OCI-M2 (cell line): ENCODE results near the gene SULF2.
"Not testable (repeated sequence)": the region's sequence is repeated elsewhere in the genome, so short reads cannot be mapped to it uniquely, and the experiment has no call there.

Experiments
- DNase-seq: peaks from one replicate; lab custom pipeline; 2025; ENCODE audit not compliant: unreplicated experiment; lab: John Stamatoyannopoulos, UW

The SULF2 gene

DNA sequence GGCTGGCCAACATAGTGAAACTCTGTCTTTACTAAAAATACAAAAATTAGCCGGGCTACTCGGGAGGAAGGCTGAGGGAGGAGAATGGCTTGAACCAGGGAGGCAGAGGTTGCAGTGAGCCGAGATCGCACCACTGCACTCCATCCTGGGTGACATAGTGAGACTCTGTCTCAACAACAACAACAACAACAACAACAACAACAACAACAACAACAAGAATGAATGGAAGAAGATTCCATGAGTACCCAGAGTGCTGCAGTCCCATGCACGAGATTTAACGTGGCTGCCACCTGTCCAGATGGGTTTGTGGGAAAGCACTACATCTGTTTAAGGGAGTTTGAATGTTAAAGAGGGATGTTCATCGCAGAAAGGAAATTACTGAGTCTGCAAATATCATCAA, 19.7 kb upstream of the SULF2 start:
- not testable (repeated sequence) for DNase-seq

DNA sequence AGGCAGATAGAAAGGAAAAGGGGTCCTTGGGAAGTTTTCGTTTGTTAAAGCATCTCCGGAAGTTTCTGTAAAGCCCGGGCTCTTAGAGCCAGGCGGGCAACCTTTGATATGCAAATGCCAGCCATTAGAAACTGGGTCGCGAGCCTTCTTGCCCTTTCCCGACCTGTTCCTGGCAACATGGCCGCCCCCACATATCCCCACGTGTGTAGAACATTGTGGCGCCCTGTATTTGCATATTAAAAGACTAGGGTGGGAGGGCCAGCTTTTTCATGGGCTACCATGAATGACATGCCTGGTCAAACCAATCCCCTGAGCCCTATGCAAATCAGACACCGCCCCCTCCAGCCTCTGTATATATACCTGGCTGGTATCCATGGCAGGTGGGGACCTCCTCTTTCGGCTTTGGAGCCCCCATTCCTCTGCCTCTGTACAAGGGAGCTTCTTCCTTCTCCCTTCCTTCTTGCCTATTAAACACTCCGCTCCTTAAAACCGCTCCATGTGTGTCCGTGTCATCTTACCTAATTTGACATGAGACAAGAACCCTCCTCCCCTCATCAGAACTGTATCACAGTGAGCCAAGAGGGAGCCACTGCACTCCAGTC, 19.0 kb upstream of the SULF2 start:
- DNase-seq, result not testable (repeated sequence)

DNA sequence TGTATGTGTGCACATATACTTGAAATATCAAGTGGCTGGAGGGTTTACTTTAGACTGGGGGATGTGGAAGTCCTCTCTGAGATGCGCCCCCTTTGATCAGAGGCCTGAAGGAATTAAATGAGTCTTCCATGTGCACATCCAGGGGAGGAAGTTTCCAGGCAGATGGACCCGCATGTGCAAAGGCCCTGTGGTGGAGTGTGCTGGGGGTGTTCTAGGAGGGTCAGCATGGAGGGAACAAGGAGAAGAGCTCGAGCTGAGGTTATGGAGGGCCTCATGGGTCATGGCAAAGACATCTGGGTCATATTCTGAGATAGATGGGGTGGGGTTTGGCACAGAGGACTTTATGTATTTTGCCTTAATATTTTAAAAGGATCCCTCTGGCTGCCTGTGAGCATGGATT, 17.7 kb upstream of the SULF2 start:
- DNase-seq, result no peak

DNA sequence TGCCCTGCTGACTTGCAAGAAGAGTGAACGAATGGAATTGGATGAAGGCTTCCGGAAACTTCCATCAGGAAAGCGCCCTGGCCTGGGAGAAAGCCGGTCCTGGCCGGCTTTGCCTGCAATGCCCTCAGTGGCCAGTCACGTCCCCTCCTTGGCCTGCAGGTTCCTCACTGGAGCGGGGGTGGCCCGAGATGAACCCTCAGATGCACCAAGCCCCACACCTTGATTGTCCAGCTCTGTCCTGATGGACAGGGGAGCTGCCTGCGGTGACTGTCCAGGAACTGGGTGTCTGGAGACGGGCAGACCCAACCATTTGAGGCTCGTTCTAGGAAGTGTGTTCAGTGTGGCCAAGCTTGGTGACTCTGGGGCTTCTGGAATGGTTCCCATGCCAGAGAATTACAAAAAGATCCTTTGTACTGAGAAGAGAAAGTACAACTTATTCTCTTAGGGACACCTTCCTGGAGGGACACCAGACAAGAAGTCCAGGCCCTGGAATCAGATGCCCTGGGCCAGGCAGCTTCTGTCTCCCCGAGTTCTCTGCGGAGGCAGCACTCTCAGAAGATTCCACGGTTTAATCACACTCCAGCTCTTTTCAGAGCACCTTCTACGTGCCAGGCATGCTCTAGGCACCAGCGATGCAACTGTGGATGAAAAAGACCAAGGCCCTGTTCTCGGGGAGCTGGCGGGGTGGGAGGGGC, 17.1 kb upstream of the SULF2 start:
- no peak for DNase-seq

DNA sequence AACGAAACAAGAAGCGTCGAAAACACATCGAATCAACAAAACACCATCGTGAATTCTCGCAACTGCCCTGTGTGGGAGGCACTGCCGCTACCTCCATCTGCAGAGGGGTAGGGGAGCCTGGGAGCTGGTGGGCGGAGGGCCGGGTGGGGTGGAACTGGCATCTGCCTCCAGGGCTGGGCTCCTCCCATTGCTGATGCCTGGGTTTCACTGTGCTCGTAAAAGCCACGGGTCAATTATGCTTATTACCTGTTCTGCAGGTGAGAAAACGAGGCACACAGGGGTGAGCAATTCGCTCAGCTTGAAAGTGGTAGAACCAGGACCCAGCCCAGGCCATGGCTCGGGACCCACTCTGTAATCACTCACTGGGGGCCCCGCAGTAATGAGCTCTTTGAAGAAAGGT, 16.5 kb upstream of the SULF2 start:
- DNase-seq, result no peak

DNA sequence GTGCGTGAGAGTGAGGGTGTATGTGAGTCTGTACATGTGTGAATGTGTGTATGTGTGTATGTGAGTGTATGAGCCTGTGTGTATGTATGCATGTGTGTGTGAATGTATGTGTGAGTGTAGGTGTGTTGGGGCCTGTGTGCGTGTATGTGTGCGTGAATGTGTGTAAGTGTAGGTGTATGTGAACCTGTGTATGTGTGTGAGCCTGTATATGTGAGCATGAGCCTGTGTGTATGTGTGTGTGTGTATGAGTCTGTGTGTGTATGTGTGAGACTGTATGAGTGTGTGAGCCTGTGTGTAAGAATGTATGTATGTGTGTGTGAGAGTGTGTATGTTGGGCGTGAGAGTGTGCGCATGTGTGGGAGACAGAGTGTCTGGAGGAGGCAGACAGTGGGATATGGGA, 15.8 kb upstream of the SULF2 start:
- no peak for DNase-seq

DNA sequence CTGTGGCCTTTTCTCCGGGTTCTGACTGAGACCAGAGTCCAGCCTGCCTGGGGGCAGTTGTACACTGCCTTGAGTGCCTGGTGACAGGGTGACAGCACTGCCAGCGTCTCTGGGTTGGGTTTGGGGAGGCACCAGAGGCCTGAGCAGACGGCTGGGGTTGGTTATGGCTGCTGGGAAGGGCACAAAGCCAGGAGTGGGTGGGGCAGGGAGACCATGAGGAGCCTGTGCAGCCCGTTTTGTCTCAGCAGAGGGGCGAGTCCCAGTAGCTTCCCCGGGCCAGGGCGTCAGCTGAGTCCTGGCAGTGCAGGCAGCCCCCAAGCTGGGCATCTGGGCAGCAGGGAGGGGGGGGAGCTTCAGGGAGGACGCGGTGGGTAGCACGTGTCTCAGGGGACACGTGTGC, 15.3 kb upstream of the SULF2 start:
- DNase-seq, result no peak

DNA sequence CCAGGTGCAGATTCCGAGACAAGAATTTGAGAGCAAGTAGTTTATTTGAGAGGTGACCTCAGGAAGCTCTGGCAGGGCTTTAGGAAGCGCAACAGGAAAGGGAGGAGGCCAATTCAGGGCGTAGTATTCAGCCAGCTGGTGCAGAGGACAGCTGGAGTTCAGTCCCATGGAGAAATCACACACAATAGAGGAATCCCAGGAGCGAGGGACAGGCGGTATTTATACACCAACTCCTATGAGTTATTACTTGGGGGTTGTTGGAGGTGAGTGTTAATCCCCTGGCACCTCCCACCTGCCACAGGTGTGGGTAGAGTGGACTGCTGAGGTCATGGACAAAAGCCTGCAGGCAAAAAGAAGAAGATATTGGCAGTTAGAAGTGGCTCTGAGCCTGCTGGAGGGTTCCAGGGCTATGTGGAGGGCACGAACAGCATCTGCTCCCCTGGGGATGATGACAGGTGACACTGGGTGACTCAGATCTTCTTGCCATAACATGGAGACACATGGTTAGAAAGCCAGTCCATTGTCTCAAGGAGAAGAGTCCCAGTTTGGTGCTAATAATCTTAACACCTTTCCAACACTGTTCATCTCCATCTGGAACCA, 13.9 kb upstream of the SULF2 start:
- no peak for DNase-seq

DNA sequence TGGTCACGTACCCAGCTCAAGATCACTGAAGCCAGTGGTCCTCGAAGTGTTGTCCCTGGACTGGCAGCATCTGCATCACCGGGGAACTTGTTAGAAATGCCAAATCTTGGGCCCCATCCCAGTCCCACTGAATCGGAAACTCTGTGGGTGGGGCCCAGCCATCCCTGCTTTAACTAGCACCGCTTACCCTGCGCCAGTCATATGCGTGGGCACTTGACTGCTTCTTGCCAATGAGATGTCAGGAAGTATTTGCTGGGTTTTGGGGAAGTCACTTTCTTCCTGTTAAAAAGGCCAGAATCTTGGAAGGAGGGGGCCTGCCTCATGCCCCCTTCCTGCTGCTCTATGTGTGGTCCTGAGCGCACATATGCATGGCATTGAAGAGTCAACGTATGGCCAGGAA, 11.7 kb upstream of the SULF2 start:
- DNase-seq, result no peak

DNA sequence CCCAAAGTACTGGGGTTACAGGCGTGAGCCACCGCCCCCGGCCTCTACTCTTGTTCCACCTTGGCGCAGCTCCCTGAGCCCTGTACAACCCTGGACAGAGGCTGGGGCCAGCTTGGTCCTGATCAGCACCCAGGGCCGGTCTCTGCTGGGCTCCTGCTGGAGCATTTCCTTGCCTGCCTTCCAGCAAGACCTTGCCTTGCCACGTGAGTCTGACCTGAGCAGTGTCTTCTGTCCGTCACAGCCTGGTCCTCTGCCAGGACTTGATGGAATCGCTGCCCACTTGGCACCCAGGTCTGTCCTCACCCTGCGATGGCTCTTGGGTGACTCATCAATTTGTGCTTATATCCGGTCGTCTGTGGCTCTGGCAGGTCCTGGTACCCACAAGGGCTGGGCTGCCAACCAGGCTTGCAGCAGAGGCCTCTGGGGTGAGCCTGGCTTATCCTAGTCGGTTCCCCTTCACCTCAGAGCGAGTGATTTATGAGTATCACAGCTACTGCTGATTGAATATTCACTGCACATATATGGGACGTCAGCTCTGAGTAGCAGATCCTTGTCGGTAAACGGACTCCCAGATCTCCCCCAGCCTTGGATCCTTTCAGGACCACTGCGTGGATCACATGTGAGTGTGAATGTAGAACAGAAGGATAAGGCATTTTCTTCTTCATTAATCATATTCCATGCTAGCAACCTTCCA, 10.1 kb upstream of the SULF2 start:
- no peak for DNase-seq

DNA sequence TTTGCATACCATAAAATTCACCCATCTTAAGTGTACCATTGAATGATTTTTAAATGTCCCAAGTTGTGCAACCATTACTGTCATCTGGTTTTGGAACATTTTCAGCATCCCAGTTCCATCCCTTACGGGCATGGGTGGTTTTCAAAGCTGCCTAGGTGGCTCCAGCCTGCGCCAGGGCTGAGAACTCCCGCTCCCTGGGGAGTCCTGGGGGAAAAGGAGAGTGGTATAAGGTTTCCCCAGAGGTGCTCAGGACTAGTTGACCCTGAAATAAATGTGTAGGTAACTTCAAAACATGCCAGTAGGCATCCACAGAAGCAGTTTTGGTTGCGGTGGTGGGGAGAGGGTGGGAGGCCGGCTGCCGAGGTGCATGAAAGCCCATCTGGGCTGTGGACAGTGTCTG, 9.0 kb upstream of the SULF2 start:
- not testable (repeated sequence) for DNase-seq

DNA sequence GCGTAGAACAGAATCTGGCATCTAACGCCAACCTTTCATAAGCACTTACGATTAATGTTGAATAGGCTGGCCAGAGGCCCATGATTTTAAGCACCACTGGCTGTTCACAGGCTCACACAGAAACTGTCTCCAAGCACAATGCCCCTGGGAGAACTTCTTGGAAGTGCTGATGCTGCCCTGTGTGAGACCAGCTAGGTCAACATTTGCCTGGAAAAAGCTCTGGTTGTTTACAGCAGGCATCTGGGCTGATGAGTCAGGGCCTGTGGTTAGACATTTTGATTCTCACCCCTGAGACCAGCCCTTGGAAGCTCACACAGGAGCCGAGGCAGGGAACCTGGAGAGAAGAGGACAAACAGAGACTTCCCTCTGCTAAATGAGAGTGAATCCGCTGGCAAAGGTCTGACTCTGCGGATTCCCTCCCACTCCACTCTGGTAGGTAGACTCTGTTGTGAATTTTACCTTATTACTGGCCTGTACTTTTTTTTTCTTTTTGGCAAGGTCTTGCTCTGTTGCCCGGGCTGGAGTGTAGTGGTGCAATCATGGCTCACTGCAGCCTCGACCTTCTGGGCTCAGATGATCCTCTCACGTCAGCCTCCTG, 6.8 kb upstream of the SULF2 start:
- DNase-seq, result no peak

DNA sequence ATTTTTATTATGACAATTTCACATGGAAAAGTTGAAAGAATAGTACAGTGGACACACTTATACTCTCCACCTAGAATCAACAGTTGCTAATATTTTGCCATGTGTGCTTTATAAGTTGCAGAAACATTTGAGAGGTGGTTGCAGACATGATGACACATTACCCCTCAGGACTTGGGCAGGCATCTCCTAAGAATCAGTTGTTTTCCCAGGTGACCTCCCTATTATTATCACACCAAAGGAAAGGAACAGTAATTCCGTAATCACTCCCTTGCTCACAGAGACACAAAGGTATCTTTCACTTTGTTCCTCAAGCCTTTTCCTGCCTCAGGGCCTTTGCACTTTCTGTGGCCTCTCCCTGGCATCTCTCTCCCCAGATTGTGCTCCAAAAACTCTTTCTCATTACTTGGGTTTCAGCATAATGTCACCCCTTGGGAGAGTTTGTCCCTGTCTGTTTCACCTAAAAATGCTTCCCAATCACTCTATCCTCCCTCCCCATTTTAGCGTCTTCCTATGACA, 5.9 kb upstream of the SULF2 start:
- no peak for DNase-seq

DNA sequence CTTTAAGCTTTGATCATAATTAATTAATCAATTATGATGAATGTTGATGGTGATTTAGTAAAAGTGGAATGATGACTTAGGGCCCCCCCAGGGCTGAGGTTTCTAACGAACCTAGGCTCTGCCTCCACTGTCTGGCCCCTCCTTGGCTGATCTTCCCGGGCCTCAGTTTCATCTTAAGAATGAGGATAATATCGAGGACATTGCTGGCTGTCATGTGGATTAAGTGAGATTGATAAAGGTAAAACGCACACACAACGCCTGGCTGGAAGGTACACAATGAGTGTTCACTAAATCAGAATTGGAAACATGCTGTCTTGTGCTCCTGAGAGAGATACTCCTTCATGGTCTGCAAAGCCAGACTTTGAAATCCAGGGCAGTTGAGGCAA, 5.3 kb upstream of the SULF2 start:
- DNase-seq, result no peak

DNA sequence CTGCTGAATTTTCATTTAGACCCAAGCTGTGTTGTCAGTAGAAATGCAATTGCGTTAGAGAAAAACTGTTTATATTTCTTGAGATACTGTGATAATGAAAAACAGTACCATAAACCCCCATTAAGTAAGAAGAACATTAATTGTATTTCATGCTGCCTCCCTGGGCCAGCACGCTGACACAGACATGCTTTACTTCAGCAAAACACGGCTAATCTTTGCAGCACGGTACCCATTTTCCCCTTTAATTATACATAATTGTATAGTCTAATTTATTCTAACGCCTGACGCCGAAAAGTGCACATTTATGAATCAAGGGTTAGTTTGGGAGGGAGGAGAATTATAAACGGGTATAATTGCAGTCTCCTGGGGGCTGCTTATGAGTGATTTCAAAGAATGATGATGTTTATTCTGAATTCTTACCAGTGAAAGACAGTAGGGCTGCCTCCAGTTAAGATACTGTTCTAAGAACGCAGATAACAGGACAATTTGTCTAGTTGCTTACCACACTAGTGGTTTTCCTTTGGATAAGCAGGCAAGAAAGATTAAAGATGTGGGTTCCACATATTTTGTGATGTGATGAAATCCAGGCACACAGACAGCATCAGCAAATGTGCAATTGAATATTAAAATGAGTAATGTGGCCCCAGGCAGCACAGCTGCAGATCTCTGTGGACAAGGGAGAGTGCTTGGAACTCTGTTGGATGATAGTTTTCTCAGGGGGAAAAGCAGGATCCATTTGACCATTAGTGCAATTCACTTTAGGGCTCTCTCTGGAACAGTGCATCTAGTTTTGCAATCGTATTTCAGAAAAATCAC, 4.7 kb upstream of the SULF2 start:
- no peak for DNase-seq

DNA sequence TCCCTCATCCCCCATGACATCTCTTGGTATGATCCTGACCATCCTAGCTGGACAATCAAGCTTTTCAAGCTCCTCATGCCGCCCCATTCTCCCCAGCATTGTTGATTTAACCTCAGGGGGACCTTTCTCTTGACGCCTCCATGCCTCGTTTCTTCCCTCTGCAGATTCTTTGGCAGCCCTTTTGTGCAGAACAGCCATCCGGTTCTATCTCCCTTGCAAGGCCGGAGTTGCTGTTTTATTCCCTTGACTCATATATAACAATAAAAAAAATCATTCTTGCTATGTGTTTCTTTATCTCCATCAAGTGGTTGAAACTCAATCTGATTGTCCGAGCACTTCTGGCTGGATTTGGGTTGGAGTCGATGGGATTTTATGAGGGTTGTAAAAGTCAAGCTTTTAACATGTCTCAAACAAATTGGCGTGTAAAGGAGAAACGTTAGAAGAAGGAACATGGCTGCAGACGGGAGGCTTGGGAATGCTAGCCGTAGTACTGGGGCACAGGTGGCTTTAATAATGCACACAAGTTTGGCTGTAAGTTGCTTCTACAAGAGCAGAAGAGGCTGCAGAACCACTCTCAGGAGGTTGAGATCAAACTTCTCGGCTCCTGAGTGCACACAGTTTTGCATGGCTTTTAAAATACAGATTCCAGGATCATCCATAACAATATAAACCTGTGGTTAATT, 3.9 kb upstream of the SULF2 start:
- DNase-seq, result no peak

DNA sequence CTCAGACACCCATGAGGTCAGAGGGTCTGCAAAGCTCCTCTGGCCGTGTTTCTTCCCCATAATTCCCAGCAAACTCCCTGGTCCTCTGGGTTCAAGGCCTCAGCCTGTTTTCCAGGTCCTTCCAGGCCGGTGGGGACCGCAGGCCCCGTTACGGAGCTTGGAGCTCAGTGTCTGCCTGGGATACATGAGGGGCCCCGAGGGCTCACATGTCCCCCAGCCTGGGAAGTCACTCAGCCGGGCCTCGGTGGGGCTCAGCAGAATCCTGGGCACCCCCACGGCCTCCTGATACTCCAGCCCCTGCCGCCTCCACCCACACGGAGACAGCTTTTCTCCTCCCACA, 3.4 kb upstream of the SULF2 start:
- no peak for DNase-seq

DNA sequence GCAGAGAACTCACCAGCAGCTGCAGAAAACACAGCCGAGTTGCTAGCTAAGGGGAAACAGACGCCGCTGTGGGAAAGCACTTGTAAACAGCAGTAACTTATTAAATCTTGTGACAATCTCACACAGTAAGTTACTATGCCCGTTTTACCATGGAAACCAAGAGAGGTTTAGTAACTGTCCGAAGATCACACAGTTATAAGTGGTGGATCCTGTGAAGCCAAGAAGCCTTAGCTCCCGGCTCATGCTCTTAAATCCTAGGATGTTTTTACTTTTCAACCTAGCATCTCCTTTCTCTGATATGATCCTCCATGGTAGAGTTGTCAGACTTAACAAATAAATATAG, 1.5 kb upstream of the SULF2 start:
- no peak for DNase-seq

DNA sequence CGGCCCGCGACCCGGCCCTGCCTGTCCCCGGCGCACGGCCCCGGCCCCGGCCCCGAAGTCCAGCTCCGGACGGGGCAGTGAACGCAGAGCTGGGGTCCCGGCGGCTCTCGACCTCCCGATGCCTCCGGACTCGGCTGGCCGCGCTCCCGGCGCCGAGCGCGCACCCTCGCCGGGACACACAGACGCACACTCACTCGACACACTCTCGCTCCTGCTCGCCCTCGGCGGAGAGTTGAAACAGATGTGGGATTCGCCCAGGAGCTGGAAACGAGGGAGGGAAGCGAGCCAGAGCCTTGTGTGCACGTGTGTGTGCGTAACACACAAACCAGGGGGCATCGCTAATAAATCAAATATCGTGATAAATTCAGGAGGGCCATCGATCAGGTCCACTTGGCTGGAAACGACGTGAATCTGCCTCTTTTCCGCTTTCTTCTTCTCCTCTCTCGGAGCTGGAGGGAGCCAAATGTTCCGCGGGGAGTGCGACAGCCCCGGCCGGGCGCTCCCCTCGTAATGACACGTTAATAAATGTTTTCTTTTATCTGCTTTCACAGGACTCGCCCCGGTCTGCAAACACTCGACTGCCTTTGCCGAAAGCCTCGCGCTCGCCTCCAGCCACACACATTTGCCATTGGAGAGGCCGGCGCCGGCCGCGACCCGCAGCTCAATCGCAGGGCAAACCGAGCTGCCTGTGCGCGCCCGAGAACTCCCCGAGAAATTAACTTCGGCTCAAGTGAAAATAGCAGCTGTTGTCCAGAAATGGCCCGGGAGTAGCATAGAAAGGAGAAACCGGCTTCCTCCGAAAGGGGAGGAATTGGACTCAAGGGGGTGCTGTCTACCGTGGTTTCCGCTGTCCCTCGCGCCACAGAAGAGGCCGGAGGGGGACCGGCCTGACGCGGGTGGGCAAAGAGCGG, 828 bp upstream of the SULF2 start:
- no peak for DNase-seq
